Measurements from ENCODE around the gene MGAT3. TPM values are rescaled to one million over a fixed set of nuclear protein-coding genes. Genes with fewer than 3 reads are reported as not detected.

Gene MGAT3
- total and polyA plus RNA-seq, 12 donors: 0.42 to 6.9 (median 1.7) TPM

- Histone ChIP-seq H3K27me3 (no peaks in the 10 kb centered on the region), H3K9me3 (replicated peaks in 1 of 3) (no peaks in the 10 kb centered on the region), H3K4me3 (no peak overlapping the region), H3K4me1 (replicated peaks in 1 of 2) (peaks cover 0 to 12% of the 10 kb centered on the region in 2 donors), H3K27ac (no peak overlapping the region), H3K36me3 (replicated peaks in 1 of 2) (peaks cover 0 to 79% of the 10 kb centered on the region in 2 donors)
- no peak for DNase-seq
- intact Hi-C loops (cut with DNase I): no loop called here
- TF ChIP-seq POLR2A (IDR thresholded peaks at IDR 0.05): no peak
- TF ChIP-seq, protein P1, sequence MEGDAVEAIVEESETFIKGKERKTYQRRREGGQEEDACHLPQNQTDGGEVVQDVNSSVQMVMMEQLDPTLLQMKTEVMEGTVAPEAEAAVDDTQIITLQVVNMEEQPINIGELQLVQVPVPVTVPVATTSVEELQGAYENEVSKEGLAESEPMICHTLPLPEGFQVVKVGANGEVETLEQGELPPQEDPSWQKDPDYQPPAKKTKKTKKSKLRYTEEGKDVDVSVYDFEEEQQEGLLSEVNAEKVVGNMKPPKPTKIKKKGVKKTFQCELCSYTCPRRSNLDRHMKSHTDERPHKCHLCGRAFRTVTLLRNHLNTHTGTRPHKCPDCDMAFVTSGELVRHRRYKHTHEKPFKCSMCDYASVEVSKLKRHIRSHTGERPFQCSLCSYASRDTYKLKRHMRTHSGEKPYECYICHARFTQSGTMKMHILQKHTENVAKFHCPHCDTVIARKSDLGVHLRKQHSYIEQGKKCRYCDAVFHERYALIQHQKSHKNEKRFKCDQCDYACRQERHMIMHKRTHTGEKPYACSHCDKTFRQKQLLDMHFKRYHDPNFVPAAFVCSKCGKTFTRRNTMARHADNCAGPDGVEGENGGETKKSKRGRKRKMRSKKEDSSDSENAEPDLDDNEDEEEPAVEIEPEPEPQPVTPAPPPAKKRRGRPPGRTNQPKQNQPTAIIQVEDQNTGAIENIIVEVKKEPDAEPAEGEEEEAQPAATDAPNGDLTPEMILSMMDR (IDR thresholded peaks at IDR 0.05): no peak
- 90 to 100% (median 98%) methylated on average over 1 to 6 of the region's 6 CpGs for WGBS, 4 donors
Measured at GRCh38 chr22:39419096-39419495, 37.7 kb upstream of the MGAT3 start.

- Histone ChIP-seq H3K4me3 (no peak overlapping the region), H3K27me3 (no peaks in the 10 kb centered on the region), H3K27ac (no peak overlapping the region), H3K9me3 (replicated peaks in 1 of 3) (no peaks in the 10 kb centered on the region), H3K36me3 (replicated peaks in 1 of 2) (peaks cover 0 to 87% of the 10 kb centered on the region in 2 donors), H3K4me1 (replicated peaks in 1 of 2) (peaks cover 0 to 5% of the 10 kb centered on the region in 2 donors)
- intact Hi-C loops (cut with DNase I): no loop called here
- no peak for DNase-seq
- TF ChIP-seq, protein P1 (IDR thresholded peaks at IDR 0.05): no peak
- TF ChIP-seq POLR2A (IDR thresholded peaks at IDR 0.05): no peak
- WGBS, 4 donors: 87 to 96% (median 94%) methylated on average over 5 of the region's 5 CpGs
Measured at GRCh38 chr22:39419911-39420310, 36.9 kb upstream of the MGAT3 start.

DNA sequence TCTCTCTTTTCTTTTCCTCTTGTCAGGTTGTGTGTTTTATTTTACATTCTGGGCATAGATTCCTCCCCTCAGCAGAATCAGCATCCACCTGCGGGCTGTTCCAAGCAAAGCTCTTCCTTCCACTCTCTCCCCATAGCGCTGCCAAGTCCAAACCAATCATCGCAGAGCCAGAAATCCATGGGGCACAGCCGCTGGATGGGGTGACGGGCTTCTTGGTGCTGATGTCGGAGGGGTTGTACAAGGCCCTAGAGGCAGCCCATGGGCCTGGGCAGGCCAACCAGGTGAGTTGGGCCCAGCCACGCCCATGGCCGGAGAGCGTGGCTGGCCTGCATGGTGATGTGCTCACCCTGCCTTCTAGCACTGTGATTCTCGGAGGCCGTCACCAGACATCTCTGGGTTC lies 35.1 kb upstream of the MGAT3 start:
- H3K36me3 ChIP-seq (replicated peaks in 1 of 2): peaks cover 0 to 79% of the 10 kb centered on the region in 2 donors
- no peak for TF ChIP-seq POLR2A (IDR thresholded peaks at IDR 0.05)
- TF ChIP-seq, protein P1 (IDR thresholded peaks at IDR 0.05): no peak
- no peaks in the 10 kb centered on the region for H3K9me3 ChIP-seq (replicated peaks in 1 of 3)
- no peak overlapping the region for H3K4me3 ChIP-seq
- H3K27me3 ChIP-seq: no peaks in the 10 kb centered on the region
- DNase-seq: no peak
- no peak overlapping the region for H3K27ac ChIP-seq
- intact Hi-C loops (cut with DNase I): no loop called here
- 93 to 95% (median 94%) methylated on average over 11 of the region's 11 CpGs for WGBS, 4 donors
- H3K4me1 ChIP-seq (replicated peaks in 1 of 2): no peaks in the 10 kb centered on the region

DNA sequence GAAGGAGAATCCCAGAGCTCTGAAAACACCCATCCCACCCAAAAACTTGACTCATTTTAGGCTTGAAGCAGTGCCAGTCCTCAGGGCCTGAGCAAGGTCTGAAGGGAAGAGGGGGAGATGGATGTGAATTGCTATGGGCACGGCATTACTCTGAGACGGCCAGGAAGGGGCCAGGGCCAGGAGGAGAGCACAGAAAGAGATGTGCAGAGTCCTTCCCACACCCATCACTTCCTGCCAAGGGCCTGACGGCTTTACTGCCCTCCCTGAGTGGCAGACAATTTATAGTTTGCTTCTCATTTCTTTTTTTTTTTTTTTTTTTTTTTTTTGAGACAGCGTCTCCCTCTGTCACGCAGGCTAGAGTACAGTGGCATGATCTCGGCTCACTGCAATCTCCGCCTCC lies 34.7 kb upstream of the MGAT3 start:
- 79 to 91% (median 83%) methylated on average over 6 to 7 of the region's 7 CpGs for WGBS, 4 donors
- peaks cover 0 to 79% of the 10 kb centered on the region in 2 donors for H3K36me3 ChIP-seq (replicated peaks in 1 of 2)
- no peak overlapping the region for H3K4me3 ChIP-seq
- no peaks in the 10 kb centered on the region for H3K27me3 ChIP-seq
- intact Hi-C loops (cut with DNase I): no loop called here
- no peaks in the 10 kb centered on the region for H3K4me1 ChIP-seq (replicated peaks in 1 of 2)
- no peaks in the 10 kb centered on the region for H3K9me3 ChIP-seq (replicated peaks in 1 of 3)
- DNase-seq: no peak
- TF ChIP-seq, protein P1 (IDR thresholded peaks at IDR 0.05): no peak
- TF ChIP-seq POLR2A (IDR thresholded peaks at IDR 0.05): no peak
- no peak overlapping the region for H3K27ac ChIP-seq

Data from adrenal gland (tissue), 12 donors.